GM03348 (cell line): ENCODE data around the gene TRAPPC2L.
"Not testable (repeated sequence)": the region's sequence is repeated elsewhere in the genome, so short reads cannot be mapped to it uniquely, and the experiment has no call there.

Experiments
- DNase-seq: peaks from one replicate; pipeline ENCODE4 v3.0.0; 2012; ENCODE audit warnings: low spot score

Gene TRAPPC2L

GRCh38 chr16:88878356-88878755 lies 21.4 kb downstream of the TRAPPC2L start:
- DNase-seq, result no peak

GRCh38 chr16:88878967-88879787 lies 22.2 kb downstream of the TRAPPC2L start:
- no peak for DNase-seq

GRCh38 chr16:88879788-88880055 lies 22.8 kb downstream of the TRAPPC2L start:
- DNase-seq, result no peak

GRCh38 chr16:88880226-88881006 lies 23.5 kb downstream of the TRAPPC2L start:
- DNase-seq, result no peak

GRCh38 chr16:88881007-88881615 lies 24.2 kb downstream of the TRAPPC2L start:
- no peak for DNase-seq

GRCh38 chr16:88881675-88882357 lies 24.9 kb downstream of the TRAPPC2L start:
- no peak for DNase-seq

- DNase-seq, result no peak
These were observed 25.6 kb downstream of the TRAPPC2L start for GRCh38 chr16:88882358-88883030.

GRCh38 chr16:88883117-88883895 lies 26.4 kb downstream of the TRAPPC2L start:
- no peak for DNase-seq

- no peak for DNase-seq
These were observed 27.0 kb downstream of the TRAPPC2L start for GRCh38 chr16:88883946-88884345.

GRCh38 chr16:88884569-88885271 lies 27.8 kb downstream of the TRAPPC2L start:
- DNase-seq, result no peak

- DNase-seq, result no peak
These were observed 28.9 kb downstream of the TRAPPC2L start for GRCh38 chr16:88885693-88886280.

- DNase-seq, result no peak
These were observed 29.5 kb downstream of the TRAPPC2L start for GRCh38 chr16:88886420-88886844.

GRCh38 chr16:88886845-88887521 lies 30.1 kb downstream of the TRAPPC2L start:
- no peak for DNase-seq

GRCh38 chr16:88888057-88888456 lies 31.1 kb downstream of the TRAPPC2L start:
- no peak for DNase-seq

GRCh38 chr16:88888461-88889387 lies 31.8 kb downstream of the TRAPPC2L start:
- no peak for DNase-seq

- DNase-seq, result not testable (repeated sequence)
These were observed 32.9 kb downstream of the TRAPPC2L start for GRCh38 chr16:88889702-88890352.

GRCh38 chr16:88891083-88891482 lies 34.2 kb downstream of the TRAPPC2L start:
- no peak for DNase-seq

- DNase-seq, result no peak
These were observed 35.1 kb downstream of the TRAPPC2L start for GRCh38 chr16:88892065-88892464.
